Uterus (tissue), 2 donors: ENCODE data around the gene FAM161A.

Source experiments
- POLR2A ChIP-seq, 2 donors: fragments of 450-650 bp; IDR thresholded peaks; one replicate each; pipeline ENCODE4 v1.6.1; 2016; ENCODE audit warnings: antibody characterized with exemption in 2 of 2, mild to moderate bottlenecking in 1 of 2, moderate library complexity in 1 of 2
- TF ChIP-seq, protein P1 (sequence below), 4 experiments: fragments of 200-600 bp in 2 of 4; fragments of 450-650 bp in 2 of 4; sonication (generic) in 2 of 4; IDR thresholded peaks; one replicate each; pipeline ENCODE4 v1.5.1; 2016 to 2019; ENCODE audit warnings: antibody characterized with exemption in 4 of 4, mild to moderate bottlenecking in 2 of 4, moderate library complexity in 1 of 4

- TF ChIP-seq POLR2A (IDR thresholded peaks at IDR 0.05) = no peak
- TF ChIP-seq, protein P1, sequence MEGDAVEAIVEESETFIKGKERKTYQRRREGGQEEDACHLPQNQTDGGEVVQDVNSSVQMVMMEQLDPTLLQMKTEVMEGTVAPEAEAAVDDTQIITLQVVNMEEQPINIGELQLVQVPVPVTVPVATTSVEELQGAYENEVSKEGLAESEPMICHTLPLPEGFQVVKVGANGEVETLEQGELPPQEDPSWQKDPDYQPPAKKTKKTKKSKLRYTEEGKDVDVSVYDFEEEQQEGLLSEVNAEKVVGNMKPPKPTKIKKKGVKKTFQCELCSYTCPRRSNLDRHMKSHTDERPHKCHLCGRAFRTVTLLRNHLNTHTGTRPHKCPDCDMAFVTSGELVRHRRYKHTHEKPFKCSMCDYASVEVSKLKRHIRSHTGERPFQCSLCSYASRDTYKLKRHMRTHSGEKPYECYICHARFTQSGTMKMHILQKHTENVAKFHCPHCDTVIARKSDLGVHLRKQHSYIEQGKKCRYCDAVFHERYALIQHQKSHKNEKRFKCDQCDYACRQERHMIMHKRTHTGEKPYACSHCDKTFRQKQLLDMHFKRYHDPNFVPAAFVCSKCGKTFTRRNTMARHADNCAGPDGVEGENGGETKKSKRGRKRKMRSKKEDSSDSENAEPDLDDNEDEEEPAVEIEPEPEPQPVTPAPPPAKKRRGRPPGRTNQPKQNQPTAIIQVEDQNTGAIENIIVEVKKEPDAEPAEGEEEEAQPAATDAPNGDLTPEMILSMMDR (IDR thresholded peaks at IDR 0.05) = no peak
Measured at GRCh38 chr2:61833971-61834370, 19.9 kb downstream of the FAM161A start.
